MM.1S (cell line): ENCODE data around the gene LRRC14B.
"Not testable (repeated sequence)": the region's sequence is repeated elsewhere in the genome, so short reads cannot be mapped to it uniquely, and the experiment has no call there.

Source experiments
- DNase-seq: peaks from one replicate; pipeline ENCODE4 v3.0.0-alpha.2; 2015
- H2AFZ ChIP-seq: fragments of 300-600 bp; sonication (generic); 2 replicates; pipeline ENCODE4 v1.6.0; 2016; ENCODE audit warnings: antibody characterized with exemption, low read length
- H3F3A ChIP-seq: fragments of 300-600 bp; sonication (generic); 2 replicates; pipeline ENCODE4 v1.6.1; 2016; ENCODE audit warnings: mild to moderate bottlenecking, antibody characterized with exemption, low read length, moderate library complexity, mixed read lengths; ENCODE audit not compliant: insufficient read depth
- H3K27ac ChIP-seq: fragments of 300-600 bp; sonication (generic); 2 replicates; pipeline ENCODE4 v1.5.1; 2016; ENCODE audit warnings: mild to moderate bottlenecking, low read length
- H3K27me3 ChIP-seq: fragments of 300-600 bp; sonication (generic); replicated peaks from 2 replicates; pipeline ENCODE4 v1.6.0; 2016; ENCODE audit warnings: low read length; ENCODE audit not compliant: insufficient read depth
- H3K36me3 ChIP-seq: fragments of 300-600 bp; sonication (generic); replicated peaks from 2 replicates; pipeline ENCODE4 v1.6.1; 2016; ENCODE audit warnings: mild to moderate bottlenecking, low read length, mixed read lengths; ENCODE audit not compliant: insufficient read depth
- H3K4me1 ChIP-seq: fragments of 300-600 bp; sonication (generic); 2 replicates; pipeline ENCODE4 v1.6.1; 2016; ENCODE audit warnings: low read length, mixed read lengths
- H3K4me2 ChIP-seq: fragments of 300-600 bp; sonication (generic); 2 replicates; pipeline ENCODE4 v1.6.0; 2016; ENCODE audit warnings: low read depth, low read length
- H3K4me3 ChIP-seq: fragments of 300-600 bp; sonication (generic); 2 replicates; pipeline ENCODE4 v1.5.1; 2016; ENCODE audit warnings: low read length, mixed read lengths
- H3K79me2 ChIP-seq: fragments of 300-600 bp; sonication (generic); 2 replicates; pipeline ENCODE4 v1.6.1; 2016; ENCODE audit warnings: mixed run types, low read length, mixed read lengths
- H3K9ac ChIP-seq: fragments of 300-600 bp; sonication (generic); 2 replicates; pipeline ENCODE4 v1.6.1; 2016; ENCODE audit warnings: low read length, mixed read lengths
- H3K9me2 ChIP-seq: fragments of 300-600 bp; sonication (generic); replicated peaks from 2 replicates; pipeline ENCODE4 v1.6.1; 2016; ENCODE audit warnings: mild to moderate bottlenecking, low read length, mixed read lengths; ENCODE audit not compliant: insufficient read depth
- H3K9me3 ChIP-seq: fragments of 300-600 bp; sonication (generic); replicated peaks from 2 replicates; pipeline ENCODE4 v1.6.1; 2016; ENCODE audit warnings: mild to moderate bottlenecking, low read length, mixed read lengths; ENCODE audit not compliant: insufficient read depth
- H4K20me1 ChIP-seq: fragments of 300-600 bp; sonication (generic); 2 replicates; pipeline ENCODE4 v1.6.1; 2016; ENCODE audit warnings: mild to moderate bottlenecking, low read length, moderate library complexity, mixed read lengths; ENCODE audit not compliant: insufficient read depth
- EZH2 ChIP-seq: fragments of 300-600 bp; sonication (generic); optimal IDR thresholded peaks from 2 replicates; pipeline ENCODE3; 2017; ENCODE audit warnings: low read depth, mild to moderate bottlenecking, antibody characterized with exemption, low read length, mixed read lengths
- EZH2phosphoT487 ChIP-seq: fragments of 300-600 bp; sonication (generic); IDR thresholded peaks from 2 replicates; pipeline ENCODE4 v1.6.1; 2018; ENCODE audit warnings: antibody characterized with exemption, low read length
- TF ChIP-seq, protein P1 (sequence below): fragments of 300-600 bp; sonication (generic); IDR thresholded peaks from 2 replicates; pipeline ENCODE4 v1.5.1; 2016; ENCODE audit warnings: antibody characterized with exemption, low read length, mixed read lengths

The LRRC14B gene

DNA sequence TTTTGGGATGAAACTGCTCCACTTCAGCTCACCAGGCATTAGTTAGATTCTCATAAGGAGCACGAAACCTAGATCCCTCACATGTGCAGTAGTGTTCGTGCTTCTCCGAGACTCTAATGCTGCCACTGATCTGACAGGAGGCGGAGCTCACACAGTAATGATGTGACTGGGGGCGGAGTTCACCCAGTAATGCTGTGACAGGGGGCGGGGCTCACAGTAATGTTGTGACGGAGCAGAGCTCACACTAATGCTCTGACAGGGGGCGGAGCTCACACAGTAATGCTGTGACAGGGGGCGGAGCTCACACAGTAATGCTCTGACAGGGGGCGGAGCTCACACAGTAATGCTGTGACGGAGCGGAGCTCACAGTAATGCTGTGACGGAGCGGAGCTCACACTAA, 27.1 kb upstream of the LRRC14B start:
- Histone ChIP-seq H4K20me1 (no peaks in the 10 kb centered on the region), H3K9me3 (no peaks in the 10 kb centered on the region), H3K4me3 (no peak overlapping the region), H3F3A (no peaks in the 10 kb centered on the region), H3K4me1 (no peaks in the 10 kb centered on the region), H3K36me3 (no peaks in the 10 kb centered on the region), H3K9me2 (no peaks in the 10 kb centered on the region), H3K4me2 (no peak overlapping the region), H2AFZ (no peak overlapping the region), H3K9ac (no peak overlapping the region), H3K79me2 (no peaks in the 10 kb centered on the region), H3K27ac (no peak overlapping the region), H3K27me3 (peaks cover 48% of the 10 kb centered on the region)
- TF ChIP-seq, protein P1, sequence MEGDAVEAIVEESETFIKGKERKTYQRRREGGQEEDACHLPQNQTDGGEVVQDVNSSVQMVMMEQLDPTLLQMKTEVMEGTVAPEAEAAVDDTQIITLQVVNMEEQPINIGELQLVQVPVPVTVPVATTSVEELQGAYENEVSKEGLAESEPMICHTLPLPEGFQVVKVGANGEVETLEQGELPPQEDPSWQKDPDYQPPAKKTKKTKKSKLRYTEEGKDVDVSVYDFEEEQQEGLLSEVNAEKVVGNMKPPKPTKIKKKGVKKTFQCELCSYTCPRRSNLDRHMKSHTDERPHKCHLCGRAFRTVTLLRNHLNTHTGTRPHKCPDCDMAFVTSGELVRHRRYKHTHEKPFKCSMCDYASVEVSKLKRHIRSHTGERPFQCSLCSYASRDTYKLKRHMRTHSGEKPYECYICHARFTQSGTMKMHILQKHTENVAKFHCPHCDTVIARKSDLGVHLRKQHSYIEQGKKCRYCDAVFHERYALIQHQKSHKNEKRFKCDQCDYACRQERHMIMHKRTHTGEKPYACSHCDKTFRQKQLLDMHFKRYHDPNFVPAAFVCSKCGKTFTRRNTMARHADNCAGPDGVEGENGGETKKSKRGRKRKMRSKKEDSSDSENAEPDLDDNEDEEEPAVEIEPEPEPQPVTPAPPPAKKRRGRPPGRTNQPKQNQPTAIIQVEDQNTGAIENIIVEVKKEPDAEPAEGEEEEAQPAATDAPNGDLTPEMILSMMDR: no peak
- TF ChIP-seq EZH2phosphoT487 (no peak), EZH2 (no peak)
- no peak for DNase-seq

DNA sequence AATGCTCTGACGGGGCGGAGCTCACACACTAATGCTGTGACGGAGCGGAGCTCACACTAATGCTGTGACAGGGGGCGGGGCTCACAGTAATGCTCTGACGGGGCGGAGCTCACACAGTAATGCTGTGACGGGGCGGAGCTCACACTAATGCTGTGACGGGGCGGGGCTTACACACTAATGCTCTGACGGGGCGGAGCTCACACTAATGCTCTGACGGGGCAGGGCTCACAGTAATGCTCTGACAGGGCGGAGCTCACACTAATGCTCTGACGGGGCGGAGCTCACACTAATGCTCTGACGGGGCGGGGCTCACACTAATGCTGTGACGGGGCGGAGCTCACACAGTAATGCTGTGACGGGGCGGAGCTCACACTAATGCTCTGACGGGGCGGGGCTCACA, 26.5 kb upstream of the LRRC14B start:
- not testable (repeated sequence) for H3F3A ChIP-seq, H3K9me2 ChIP-seq, H3K4me3 ChIP-seq, H3K36me3 ChIP-seq, H3K79me2 ChIP-seq, DNase-seq, H3K4me1 ChIP-seq, H3K9ac ChIP-seq, H3K4me2 ChIP-seq, H3K27ac ChIP-seq, H3K9me3 ChIP-seq, H4K20me1 ChIP-seq, H2AFZ ChIP-seq
- H3K27me3 ChIP-seq: peaks cover 43% of the 10 kb centered on the region

DNA sequence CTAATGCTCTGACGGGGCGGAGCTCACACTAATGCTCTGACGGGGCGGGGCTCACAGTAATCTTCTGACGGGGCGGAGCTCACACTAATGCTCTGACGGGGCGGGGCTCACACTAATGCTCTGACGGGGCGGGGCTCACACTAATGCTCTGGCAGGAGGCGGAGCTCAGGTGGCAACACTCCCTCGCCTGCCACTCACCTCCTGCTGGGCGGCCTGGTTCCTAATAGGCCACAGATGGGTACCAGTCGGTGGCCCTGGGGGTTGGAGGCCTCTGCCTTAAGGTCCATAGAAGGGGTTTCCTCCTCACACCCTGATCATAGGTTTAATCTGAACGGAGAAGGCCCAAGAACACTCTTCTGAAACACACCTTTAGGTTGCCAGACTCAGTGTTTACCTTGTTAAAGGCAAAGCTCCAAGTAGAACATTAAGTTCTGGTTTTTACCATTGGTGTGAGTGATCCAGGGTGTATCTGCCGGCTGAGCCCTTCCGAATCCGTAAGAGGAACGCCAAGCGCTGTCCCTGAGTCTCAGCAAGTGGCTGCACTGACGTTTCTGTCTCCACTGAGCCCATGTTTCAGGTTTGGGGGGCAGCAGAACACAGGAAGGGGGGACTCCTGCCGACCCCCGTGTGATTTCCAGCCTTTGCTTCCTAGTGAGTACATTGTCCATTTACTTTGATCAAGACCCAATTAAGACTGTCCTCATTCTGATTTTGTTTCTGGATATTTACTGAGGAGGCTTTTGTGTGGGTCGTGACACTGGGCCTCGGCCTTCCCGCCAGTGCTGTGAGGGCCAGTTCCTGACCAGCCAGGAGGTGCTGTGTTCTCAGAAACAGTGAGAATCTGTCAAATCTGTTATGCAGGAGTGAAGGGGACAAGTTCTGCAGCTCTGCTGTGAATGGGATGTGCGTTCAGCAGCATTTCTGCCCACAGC, 24.6 kb upstream of the LRRC14B start:
- peaks cover 27% of the 10 kb centered on the region; the same call in 1 of the 2 replicates for H3K27me3 ChIP-seq
- no peaks in the 10 kb centered on the region for H3K4me1 ChIP-seq
- no peak overlapping the region for H3K9ac ChIP-seq
- H3K9me3 ChIP-seq: no peaks in the 10 kb centered on the region
- no peak overlapping the region for H3K4me3 ChIP-seq
- H3K36me3 ChIP-seq: no peaks in the 10 kb centered on the region
- TF ChIP-seq EZH2: no peak
- H3K4me2 ChIP-seq: no peak overlapping the region
- no peaks in the 10 kb centered on the region for H3K9me2 ChIP-seq
- H3K27ac ChIP-seq: no peak overlapping the region
- no peak for DNase-seq
- H4K20me1 ChIP-seq: no peaks in the 10 kb centered on the region
- H2AFZ ChIP-seq: no peak overlapping the region
- H3K79me2 ChIP-seq: no peaks in the 10 kb centered on the region
- no peaks in the 10 kb centered on the region for H3F3A ChIP-seq

DNA sequence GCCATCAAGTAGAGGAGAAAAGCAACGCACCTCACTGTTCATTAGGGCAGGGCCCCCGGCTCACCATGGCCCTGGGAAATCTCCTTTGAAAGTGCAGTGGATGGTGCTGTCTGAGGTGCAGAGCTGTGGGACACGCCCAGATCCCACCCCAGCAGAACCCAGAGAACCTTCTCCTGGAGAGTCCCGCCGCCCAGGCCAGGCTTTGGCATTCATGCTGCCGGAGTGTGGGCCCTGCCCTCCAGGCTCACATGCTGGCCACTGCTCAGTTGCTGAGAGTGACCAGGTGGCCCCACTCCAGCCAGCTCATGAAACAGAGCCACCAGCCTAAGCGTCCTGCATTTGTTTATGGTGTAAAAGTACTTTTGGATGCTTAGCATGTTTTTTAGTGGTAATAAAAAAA, 23.8 kb upstream of the LRRC14B start:
- Histone ChIP-seq H3K4me2 (no peak overlapping the region), H3K27ac (no peak overlapping the region), H3K36me3 (no peaks in the 10 kb centered on the region), H3K4me3 (no peak overlapping the region), H2AFZ (no peak overlapping the region), H3K9me2 (no peaks in the 10 kb centered on the region), H3K79me2 (no peaks in the 10 kb centered on the region), H4K20me1 (no peaks in the 10 kb centered on the region), H3K27me3 (peaks cover 27% of the 10 kb centered on the region), H3K9ac (no peak overlapping the region), H3K4me1 (no peaks in the 10 kb centered on the region), H3F3A (no peaks in the 10 kb centered on the region), H3K9me3 (no peaks in the 10 kb centered on the region)
- no peak for DNase-seq
- TF ChIP-seq, protein P1: no peak
- TF ChIP-seq EZH2phosphoT487 (no peak), EZH2 (no peak)
